Colon (tissue), 2 donors: ENCODE results near the gene SERPINB11.
"Not testable (repeated sequence)": the region's sequence is repeated elsewhere in the genome, so short reads cannot be mapped to it uniquely, and the experiment has no call there.

Experiments
- FAIRE-seq: peaks from 2 replicates; lab custom pipeline; 2012; peaks lifted over from hg19 to GRCh38; lab: Jason Lieb, UNC
- donor health status: control.
- donor health status: control.

Gene SERPINB11

GRCh38 chr18:63730773-63731172, 28.0 kb downstream of the SERPINB11 start:
- FAIRE-seq, result no peak

GRCh38 chr18:63731215-63731614, 28.5 kb downstream of the SERPINB11 start:
- FAIRE-seq, result no peak

- no peak for FAIRE-seq
These were observed 34.1 kb downstream of the SERPINB11 start for GRCh38 chr18:63736876-63737275.

GRCh38 chr18:63741769-63742168, 39.0 kb downstream of the SERPINB11 start:
- FAIRE-seq, result no peak

GRCh38 chr18:63747006-63747405, 44.2 kb downstream of the SERPINB11 start:
- FAIRE-seq, result no peak

- FAIRE-seq, result no peak
These were observed 46.7 kb downstream of the SERPINB11 start for GRCh38 chr18:63749489-63749888.

- FAIRE-seq, result no peak
These were observed 49.9 kb downstream of the SERPINB11 start for GRCh38 chr18:63752636-63753035.

- no peak for FAIRE-seq
These were observed 50.9 kb downstream of the SERPINB11 start for GRCh38 chr18:63753676-63754075.

GRCh38 chr18:63757541-63757940, 54.8 kb downstream of the SERPINB11 start:
- FAIRE-seq, result no peak

- FAIRE-seq, result no peak
These were observed 56.0 kb downstream of the SERPINB11 start for GRCh38 chr18:63758615-63759240.

GRCh38 chr18:63759786-63760185, 57.0 kb downstream of the SERPINB11 start:
- FAIRE-seq, result not testable (repeated sequence)

- FAIRE-seq, result no peak
These were observed 59.8 kb downstream of the SERPINB11 start for GRCh38 chr18:63762518-63762917.

GRCh38 chr18:63763831-63764600, 61.3 kb downstream of the SERPINB11 start:
- FAIRE-seq, result no peak

GRCh38 chr18:63765837-63766236, 63.1 kb downstream of the SERPINB11 start:
- FAIRE-seq, result no peak
